ENCODE measurements around the gene ZNF146.

DNA sequence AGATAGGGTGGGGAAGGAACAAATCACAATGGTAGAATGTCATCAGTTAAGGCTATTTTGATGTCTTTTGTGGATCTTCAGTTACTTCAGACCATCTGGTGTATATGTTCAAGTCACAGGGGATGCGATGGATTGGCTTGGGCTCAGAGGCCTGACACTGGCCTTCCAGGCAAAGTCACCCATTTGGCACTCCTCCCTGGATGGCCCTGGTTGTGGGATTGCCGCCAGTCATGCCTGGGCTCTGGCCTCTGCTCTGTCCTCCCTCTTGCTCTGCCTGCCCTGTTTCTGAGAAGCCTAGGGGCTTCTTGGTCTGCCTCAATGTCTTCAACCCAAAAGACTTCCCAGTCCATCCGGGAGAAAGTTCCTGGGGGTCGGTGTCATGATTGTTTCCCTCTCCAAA lies 50.2 kb downstream of the ZNF146 start:
- TF ChIP-seq, protein P1, sequence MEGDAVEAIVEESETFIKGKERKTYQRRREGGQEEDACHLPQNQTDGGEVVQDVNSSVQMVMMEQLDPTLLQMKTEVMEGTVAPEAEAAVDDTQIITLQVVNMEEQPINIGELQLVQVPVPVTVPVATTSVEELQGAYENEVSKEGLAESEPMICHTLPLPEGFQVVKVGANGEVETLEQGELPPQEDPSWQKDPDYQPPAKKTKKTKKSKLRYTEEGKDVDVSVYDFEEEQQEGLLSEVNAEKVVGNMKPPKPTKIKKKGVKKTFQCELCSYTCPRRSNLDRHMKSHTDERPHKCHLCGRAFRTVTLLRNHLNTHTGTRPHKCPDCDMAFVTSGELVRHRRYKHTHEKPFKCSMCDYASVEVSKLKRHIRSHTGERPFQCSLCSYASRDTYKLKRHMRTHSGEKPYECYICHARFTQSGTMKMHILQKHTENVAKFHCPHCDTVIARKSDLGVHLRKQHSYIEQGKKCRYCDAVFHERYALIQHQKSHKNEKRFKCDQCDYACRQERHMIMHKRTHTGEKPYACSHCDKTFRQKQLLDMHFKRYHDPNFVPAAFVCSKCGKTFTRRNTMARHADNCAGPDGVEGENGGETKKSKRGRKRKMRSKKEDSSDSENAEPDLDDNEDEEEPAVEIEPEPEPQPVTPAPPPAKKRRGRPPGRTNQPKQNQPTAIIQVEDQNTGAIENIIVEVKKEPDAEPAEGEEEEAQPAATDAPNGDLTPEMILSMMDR (IDR thresholded peaks at IDR 0.05; ENCODE audit: insufficient read depth, low read depth, low read length) = no peak
- no peak for TF ChIP-seq EZH2 (IDR thresholded peaks at IDR 0.05; ENCODE audit: insufficient read depth, low read length)
